ENCODE data around the gene TCERG1L.
A peak's percentile ranks its signal among the peaks of the same experiment; 100 is the strongest.

Gene TCERG1L

GRCh38 chr10:131055437-131055836 lies 256.1 kb downstream of the TCERG1L start:
- DNase-seq = no peak

- DNase-seq = no peak
Observed at GRCh38 chr10:131053192-131053591, 258.3 kb downstream of the TCERG1L start.

GRCh38 chr10:131050162-131050766 lies 261.3 kb downstream of the TCERG1L start:
- DNase-seq = no peak

GRCh38 chr10:131049016-131049415 lies 262.5 kb downstream of the TCERG1L start:
- peak; percentile 68 for DNase-seq

GRCh38 chr10:131048606-131049005 lies 262.9 kb downstream of the TCERG1L start:
- no peak for DNase-seq

GRCh38 chr10:131047501-131047900 lies 264.0 kb downstream of the TCERG1L start:
- no peak for DNase-seq

GRCh38 chr10:131046194-131046593 lies 265.3 kb downstream of the TCERG1L start:
- DNase-seq = no peak

- no peak for DNase-seq
Observed at GRCh38 chr10:131044379-131045111, 267.0 kb downstream of the TCERG1L start.

- no peak for DNase-seq
Observed at GRCh38 chr10:131043039-131043691, 268.4 kb downstream of the TCERG1L start.
